Measurements from ENCODE around the gene PEMT.

The PEMT gene

GRCh38 chr17:17511881-17512858 is 79.3 kb downstream of the PEMT start:
- peak in 1 of 3 donors; percentile 8 for DNase-seq

GRCh38 chr17:17511293-17511741 is 80.2 kb downstream of the PEMT start:
- DNase-seq = no peak

GRCh38 chr17:17510456-17511292 is 80.8 kb downstream of the PEMT start:
- DNase-seq = peak in 1 of 3 donors; percentile 5

- no peak for DNase-seq
Observed at GRCh38 chr17:17509601-17510425, 81.7 kb downstream of the PEMT start.

- no peak for DNase-seq
Observed at GRCh38 chr17:17508646-17509591, 82.6 kb downstream of the PEMT start.

GRCh38 chr17:17508019-17508535 is 83.4 kb downstream of the PEMT start:
- DNase-seq = no peak

- DNase-seq = no peak
Observed at GRCh38 chr17:17507465-17508011, 84.0 kb downstream of the PEMT start.

GRCh38 chr17:17506893-17507464 is 84.5 kb downstream of the PEMT start:
- DNase-seq = no peak

GRCh38 chr17:17506181-17506741 is 85.2 kb downstream of the PEMT start:
- DNase-seq = no peak

GRCh38 chr17:17505610-17506171 is 85.8 kb downstream of the PEMT start:
- no peak for DNase-seq

- DNase-seq = no peak
Observed at GRCh38 chr17:17505151-17505550, 86.4 kb downstream of the PEMT start.

- DNase-seq = no peak
Observed at GRCh38 chr17:17504341-17505140, 87.0 kb downstream of the PEMT start.

- no peak for DNase-seq
Observed at GRCh38 chr17:17503566-17504130, 87.9 kb downstream of the PEMT start.

GRCh38 chr17:17502741-17503565 is 88.6 kb downstream of the PEMT start:
- DNase-seq = no peak

- no peak for DNase-seq
Observed at GRCh38 chr17:17500999-17501605, 90.4 kb downstream of the PEMT start.

GRCh38 chr17:17499402-17500145 is 91.9 kb downstream of the PEMT start:
- no peak for DNase-seq
